GM12878 (cell line): ENCODE results near the gene IPO11. TPM values are rescaled to one million over a fixed set of nuclear protein-coding genes. Genes with fewer than 3 reads are reported as not detected.

Source experiments
- ATAC-seq: fragments of 200-7000 bp; cut with Tn5 transposase; 3 replicates; pipeline ENCODE4 v1.9.1; 2020; ENCODE audit warnings: mild to moderate bottlenecking, moderate library complexity
- BruUV-seq: library from RNA; stranded (reverse); fragments of 400-500 nt; replicated peaks from 2 replicates; lab custom pipeline; 2021; lab: Mats Ljungman, UMichigan
- CTCF ChIA-PET: fragments of 300-600 bp; sonication (Branson Sonifier 250); formaldehyde crosslinking; extraction: SDS; loops from one replicate; lab custom pipeline; 2021; ENCODE audit warnings: inconsistent platforms; lab: Yijun Ruan, JAX
- POLR2A ChIA-PET: fragments of 350-600 bp; formaldehyde crosslinking; extraction: SDS; loops from one replicate; lab custom pipeline; 2021; ENCODE audit warnings: inconsistent platforms; lab: Charles Lee
- RAD21 ChIA-PET: fragments of 300-600 bp; sonication (Branson Sonifier 250); formaldehyde crosslinking; loops from one replicate; lab custom pipeline; 2023; ENCODE audit warnings: antibody characterized with exemption; ENCODE audit not compliant: unreplicated experiment; lab: Charles Lee
- SMC1A ChIA-PET: fragments of 300-600 bp; sonication (Branson Sonifier 250); formaldehyde crosslinking; loops from one replicate; lab custom pipeline; 2023; ENCODE audit not compliant: unreplicated experiment, uncharacterized antibody; lab: Charles Lee
- DNase-seq: peaks from one replicate; pipeline ENCODE4 v3.0.0-alpha.2; 2011; ENCODE audit warnings: low read depth, low spot score
- FAIRE-seq: peaks from 3 replicates; lab custom pipeline; 2011; peaks lifted over from hg19 to GRCh38; lab: Jason Lieb, UNC
- H2AFZ ChIP-seq: 2 replicates; pipeline ENCODE4 v1.6.0; 2011; ENCODE audit warnings: low read depth, low read length, control low read depth; ENCODE audit not compliant: control insufficient read depth
- H3K27ac ChIP-seq: 2 replicates; pipeline ENCODE4 v1.5.1; 2011; ENCODE audit warnings: control low read depth; ENCODE audit not compliant: control insufficient read depth, insufficient read depth
- H3K27me3 ChIP-seq, 2 experiments: replicated peaks in 1 of 2; 2 replicates each; pipeline versions ENCODE4 v1.6.0 to v1.6.1; 2011; ENCODE audit warnings: low read length in 1 of 2; ENCODE audit not compliant: control insufficient read depth in 2 of 2, insufficient read depth in 2 of 2
- H3K36me3 ChIP-seq, 2 experiments: 2 replicates each; pipeline ENCODE4 v1.5.1; 2011; ENCODE audit warnings: low read length in 1 of 2; ENCODE audit not compliant: control insufficient read depth in 2 of 2, insufficient read depth in 2 of 2
- H3K4me1 ChIP-seq: 2 replicates; pipeline ENCODE4 v1.6.1; 2011; ENCODE audit warnings: mild to moderate bottlenecking, low read length, moderate library complexity, mixed read lengths; ENCODE audit not compliant: control insufficient read depth, insufficient read depth
- H3K4me2 ChIP-seq: 2 replicates; pipeline ENCODE4 v1.6.0; 2011; ENCODE audit warnings: control low read depth; ENCODE audit not compliant: control insufficient read depth, insufficient read depth
- H3K4me3 ChIP-seq: fragments of 200-600 bp; sonication (generic); 2 replicates; pipeline ENCODE4 v1.5.1; 2016
- H3K79me2 ChIP-seq: 2 replicates; pipeline ENCODE4 v1.6.0; 2011; ENCODE audit warnings: low read length; ENCODE audit not compliant: control insufficient read depth, insufficient read depth
- H3K9ac ChIP-seq: 2 replicates; pipeline ENCODE4 v1.8.0; 2011; ENCODE audit warnings: low read length, control low read depth, mixed read lengths; ENCODE audit not compliant: control insufficient read depth, insufficient read depth
- H3K9me3 ChIP-seq: replicated peaks from 3 replicates; pipeline ENCODE4 v1.5.1; 2011; ENCODE audit warnings: mild to moderate bottlenecking, low read length; ENCODE audit not compliant: control insufficient read depth, insufficient read depth
- H4K20me1 ChIP-seq: 2 replicates; pipeline ENCODE4 v1.6.0; 2011; ENCODE audit not compliant: control insufficient read depth, insufficient read depth
- CEBPB ChIP-seq, 2 experiments: fragments of 150-350 bp in 1 of 2; IDR thresholded peaks; 2 replicates each; pipeline ENCODE4 v1.6.1; 2012 to 2014; ENCODE audit warnings: low read depth in 2 of 2, low read length in 2 of 2, borderline replicate concordance in 1 of 2, inconsistent platforms in 1 of 2
- EED ChIP-seq: sonication (generic); IDR thresholded peaks from 2 replicates; pipeline ENCODE4 v1.6.1; 2016; ENCODE audit warnings: antibody characterized with exemption, low read depth
- RFX5 ChIP-seq: IDR thresholded peaks from 2 replicates; pipeline ENCODE4 v1.6.1; 2011; ENCODE audit warnings: low read depth, low read length, improper control_type of control experiment
- SKIL ChIP-seq: fragments of 450-650 bp; IDR thresholded peaks from 2 replicates; pipeline ENCODE4 v1.6.1; 2017; ENCODE audit warnings: mild to moderate bottlenecking, low read depth, inconsistent platforms; ENCODE audit not compliant: poor library complexity, severe bottlenecking
- TARDBP ChIP-seq: IDR thresholded peaks from 2 replicates; pipeline ENCODE4 v1.6.1; 2016; ENCODE audit warnings: borderline replicate concordance
- ZNF592 ChIP-seq: fragments of 450-650 bp; IDR thresholded peaks from 2 replicates; pipeline ENCODE4 v1.6.1; 2017; ENCODE audit warnings: mild to moderate bottlenecking, moderate library complexity
- WGBS: methylation state at CpG from one replicate; pipeline ENCODE4 v1.1.6; 2016; ENCODE audit warnings: low lambda C conversion rate; ENCODE audit not compliant: insufficient replicate concordance, insufficient coverage; ENCODE audit errors: missing lambda C conversion rate; 5-methylcytosine and 5-hydroxymethylcytosine counted together
- in situ Hi-C: fragments of 300-500 bp; cut with MboI; formaldehyde crosslinking; loops from 9 replicates; pipeline ENCODE4 v1.14.3; 2018; ENCODE audit warnings: mixed read lengths
- intact Hi-C: fragments of 100-400 bp; cut with micrococcal nuclease; formaldehyde crosslinking; loops from one replicate; pipeline ENCODE4 v1.14.2; 2022; ENCODE audit not compliant: unreplicated experiment
- polyA plus RNA-seq, 11 experiments: library from polyadenylated mRNA; depleted of rRNA in 4 of 11; unstranded in 6 of 11; stranded (reverse) in 5 of 11; fragments of >200 nt; fragmentation: Nextera tagmentation in 4 of 11; fragmentation: Illumina TruSeq in 1 of 11; extraction: Ambion mirVana in 4 of 11; extraction: Trizol in 1 of 11; gene quantifications; 1 replicate in 1 of 11; 2 replicates in 10 of 11; pipeline versions ENCODE4 v1.2.1 to v1.2.3, GENCODE V29; 2011 to 2016; ENCODE audit warnings: inconsistent platforms in 2 of 11, missing spikeins in 2 of 11, low read depth in 1 of 11
- total RNA-seq, 4 experiments: library from RNA; depleted of rRNA in 3 of 4; stranded (reverse); fragments of >200 nt in 3 of 4; fragmentation: Illumina TruSeq in 1 of 4; extraction: Trizol in 1 of 4; gene quantifications; 2 replicates each; pipeline versions ENCODE4 v1.2.1 to v1.2.3, GENCODE V29; 2013 to 2021

IPO11 gene
- total and polyA plus RNA-seq, 10 of the 15 experiments (the other 5 are each of a cell fraction or from before 2014, with no cell fraction given), result 14.1 to 49.3 (median 29.8) TPM

DNA sequence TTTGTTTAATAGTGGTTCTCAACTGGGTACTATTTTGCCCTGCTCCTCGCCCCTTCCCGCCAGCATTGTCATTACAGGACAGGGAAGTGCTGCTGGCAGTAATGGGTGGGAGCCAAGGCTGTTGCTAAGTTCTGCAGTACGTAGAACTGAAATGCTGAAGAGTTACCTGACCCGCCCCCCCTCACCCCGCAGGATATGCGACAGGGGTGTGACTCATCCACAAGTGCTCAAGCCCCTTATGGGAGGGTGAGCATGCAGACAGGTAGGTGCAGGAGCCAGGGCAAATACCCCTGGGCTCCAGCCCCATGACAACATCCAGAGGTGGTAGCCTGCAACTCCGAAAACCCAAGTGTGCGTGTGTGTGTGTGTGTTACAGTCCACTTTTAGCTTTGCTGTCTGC lies 201.8 kb downstream of the IPO11 start:
- in situ Hi-C loops, result no loop called here
- Histone ChIP-seq H3K4me1 (no peaks in the 10 kb centered on the region), H3K36me3 (peaks cover 0 to under 1% of the 10 kb centered on the region in 2 experiments; a peak in 2 of 4 replicates), H2AFZ (no peak overlapping the region), H3K9ac (no peak overlapping the region), H4K20me1 (no peaks in the 10 kb centered on the region), H3K4me3 (no peak overlapping the region), H3K9me3 (no peaks in the 10 kb centered on the region), H3K27me3 (no peaks in the 10 kb centered on the region), H3K4me2 (no peak overlapping the region), H3K27ac (no peak overlapping the region), H3K79me2 (no peaks in the 10 kb centered on the region)
- no TSS peak for BruUV-seq
- no peak for TF ChIP-seq RFX5
- TF ChIP-seq EED, result no peak
- TF ChIP-seq SKIL, result no peak
- TF ChIP-seq TARDBP, result no peak
- TF ChIP-seq CEBPB (IDR thresholded peaks at IDR 0.05; ENCODE audit: borderline replicate concordance in 1 of 2, low read depth in 2 of 2, low read length in 2 of 2), result no peak
- TF ChIP-seq ZNF592, result no peak
- RAD21 ChIA-PET, result no interaction called here
- CTCF ChIA-PET, result interaction anchor here (0.8 kb wide), 1 partner anchor 9 kb away, joined by 3 read pairs; no protein-coding TSS in a partner anchor
- intact Hi-C loops, result no loop called here
- no peak for FAIRE-seq
- no peak for ATAC-seq
- SMC1A ChIA-PET, result interaction anchor here (1.2 kb wide), 1 partner anchor 41 kb away, joined by 7 read pairs; no protein-coding TSS in a partner anchor
- 100% methylated on average over 8 of the region's 8 CpGs for WGBS
- DNase-seq, result no peak
- POLR2A ChIA-PET, result no interaction called here
